Measurements from ENCODE around the gene GAL3ST3. TPM values are rescaled to one million over a fixed set of nuclear protein-coding genes. Genes with fewer than 3 reads are reported as not detected.
A peak's percentile ranks its signal among the peaks of the same experiment; 100 is the strongest.

The GAL3ST3 gene, protein sequence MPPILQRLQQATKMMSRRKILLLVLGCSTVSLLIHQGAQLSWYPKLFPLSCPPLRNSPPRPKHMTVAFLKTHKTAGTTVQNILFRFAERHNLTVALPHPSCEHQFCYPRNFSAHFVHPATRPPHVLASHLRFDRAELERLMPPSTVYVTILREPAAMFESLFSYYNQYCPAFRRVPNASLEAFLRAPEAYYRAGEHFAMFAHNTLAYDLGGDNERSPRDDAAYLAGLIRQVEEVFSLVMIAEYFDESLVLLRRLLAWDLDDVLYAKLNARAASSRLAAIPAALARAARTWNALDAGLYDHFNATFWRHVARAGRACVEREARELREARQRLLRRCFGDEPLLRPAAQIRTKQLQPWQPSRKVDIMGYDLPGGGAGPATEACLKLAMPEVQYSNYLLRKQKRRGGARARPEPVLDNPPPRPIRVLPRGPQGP
- total RNA-seq (2021; fragmentation: NEBNext Ultra II Directional; extraction: Animal tissue kit (Norgen Biotek cat#: 25700)) (21.1 and 21.4 TPM in 2 replicates), polyA plus RNA-seq (2011; rRNA removed) (21.1 and 35.0 TPM in 2 replicates), polyA minus RNA-seq (2011; rRNA and poly(A)+ RNA removed) (4.0 and 4.9 TPM in 2 replicates)
- 17.0 TPM for polyA plus RNA-seq (2011; cell fraction: cytosol; rRNA removed)
- 26.0 TPM for polyA plus RNA-seq (2011; cell fraction: nucleus; rRNA removed)
- polyA plus RNA-seq (2012, experiment 1 of 2): 10.8 to 19.1 TPM (median 17.8 TPM) in 4 replicates
- polyA plus RNA-seq (2012, experiment 2 of 2): 15.7 TPM
- polyA plus RNA-seq (2013, experiment 1 of 2): 24.0 TPM
- polyA plus RNA-seq (2013, experiment 2 of 2): 27.1 TPM
- polyA minus RNA-seq (2011; cell fraction: cytosol; rRNA and poly(A)+ RNA removed): 14.5 TPM
- 14.6 TPM for polyA minus RNA-seq (2011; cell fraction: nucleus; rRNA and poly(A)+ RNA removed)
- long read RNA-seq, experiment 1, transcript GAL3ST3-201 (3 exons, 2,133 nt): major isoform, 11 of 32 reads
- long read RNA-seq, experiment 1, partial matches to known transcripts: 1 of 32 reads
- long read RNA-seq, experiment 1, other reads (novel, unspliced or antisense): 17 of 32 reads
- long read RNA-seq, experiment 2: 0 reads

DNA sequence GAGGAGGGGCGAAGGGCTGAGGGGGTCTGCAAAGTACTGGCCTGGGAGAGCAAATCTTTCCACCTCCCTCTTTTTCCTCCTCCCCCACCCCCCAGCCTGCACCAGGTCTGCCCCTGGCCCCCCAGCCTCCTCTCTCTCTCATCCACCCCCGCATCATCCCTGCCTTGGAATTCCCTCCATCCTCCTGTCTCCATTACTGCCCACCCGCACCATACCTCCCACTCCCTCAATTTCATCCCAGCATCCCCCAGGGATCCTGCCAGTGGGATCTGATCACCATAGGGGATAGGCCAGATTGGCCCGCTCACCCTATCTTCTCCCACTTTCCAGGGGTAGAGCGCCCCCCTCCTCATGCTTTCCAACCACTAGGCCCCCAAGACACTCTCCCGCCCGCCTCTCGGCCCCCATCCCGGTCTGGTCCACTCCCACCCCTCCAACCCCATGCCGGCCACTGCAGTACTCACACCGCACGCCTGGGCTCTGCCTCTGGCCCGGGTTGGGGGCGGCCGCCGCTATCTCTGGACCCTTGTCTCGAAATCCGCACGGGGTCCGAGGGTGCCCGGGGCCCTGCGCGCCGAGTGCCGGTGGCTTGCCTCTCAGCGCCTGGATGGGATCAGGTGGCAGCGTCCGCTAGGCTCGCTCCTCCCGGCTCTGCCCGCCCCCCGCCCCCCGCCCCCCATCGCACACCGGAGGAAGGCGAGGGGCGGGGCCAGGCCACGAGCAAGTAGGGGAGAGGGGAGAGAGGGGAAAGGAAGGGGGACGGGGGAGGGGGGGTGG lies at the start of gene GAL3ST3:
GAL3ST3 (minus strand) TSS at position 615 of the 777 bp plus-strand sequence. CDS start 3,746 bp downstream, outside the sequence.
- H3K79me1 ChIP-seq (ENCODE audit: low read depth, low read length): peaks cover 19% of the 10 kb centered on the region
- peak within 1 kb of the TSS; percentile 32; the same call in 1 of the 2 replicates for H2AK5ac ChIP-seq (ENCODE audit: low read depth, low read length)
- peaks cover 0 to 35% (median 25%) of the 10 kb centered on the region in 4 experiments; a peak in 6 of 7 replicates for H3K4me1 ChIP-seq (replicated peaks in 1 of 4; ENCODE audit: control insufficient read depth in 3 of 4, insufficient read depth in 4 of 4, low read length in 3 of 4)
- H3K36me3 ChIP-seq (ENCODE audit: control insufficient read depth in 2 of 4, insufficient read depth in 4 of 4, low read length in 3 of 4): peaks cover 0 to 10% (median 1%) of the 10 kb centered on the region in 4 experiments; a peak in 2 of 8 replicates
- peak within 1 kb of the TSS; percentile 68 for H2BK120ac ChIP-seq (replicated peaks; ENCODE audit: low read depth, low read length)
- H3K56ac ChIP-seq (replicated peaks; ENCODE audit: insufficient read length, low read depth, low read length): no peak within 1 kb of the TSS
- H2AFZ ChIP-seq (ENCODE audit: low read length): peak within 1 kb of the TSS; percentile 79
- peak within 1 kb of the TSS; percentile 54 to 91 (median 64) for H3K4me3 ChIP-seq (ENCODE audit: extremely low read depth in 1 of 4, insufficient read depth in 2 of 4, low read depth in 3 of 4, low read length in 4 of 4)
- peak within 1 kb of the TSS; percentile 89 to 90 for H3K4me2 ChIP-seq (ENCODE audit: insufficient read depth in 1 of 2, low read depth in 2 of 2, low read length in 2 of 2)
- peak within 1 kb of the TSS; percentile 95 for H4K91ac ChIP-seq (replicated peaks; ENCODE audit: insufficient read length, low read length)
- H2BK5ac ChIP-seq (ENCODE audit: low read depth, low read length): peak within 1 kb of the TSS; percentile 92; the same call in 1 of the 2 replicates
- H2BK15ac ChIP-seq (ENCODE audit: low read length): peak within 1 kb of the TSS; percentile 97
- peaks cover 14% of the 10 kb centered on the region; the same call in 1 of the 2 replicates for H3K23me2 ChIP-seq (ENCODE audit: low read depth, low read length)
- H2BK20ac ChIP-seq (ENCODE audit: low read length): peak within 1 kb of the TSS; percentile 98
- H3K79me2 ChIP-seq (ENCODE audit: control insufficient read depth in 1 of 2, insufficient read depth in 2 of 2, low read length in 2 of 2): peaks cover 10 to 28% of the 10 kb centered on the region in 2 experiments
- DNase-seq (ENCODE audit: low read depth in 1 of 2, low spot score in 2 of 2): peak in 1 of 2 experiments; percentile 82
- H3K9ac ChIP-seq (replicated peaks in 1 of 4; ENCODE audit: extremely low read depth in 1 of 4, low read depth in 3 of 4, low read length in 3 of 4): peak within 1 kb of the TSS in 2 of 4 experiments; percentile 14 to 47; a peak in 4 of 7 replicates
- no peaks in the 10 kb centered on the region for H3K9me3 ChIP-seq (ENCODE audit: insufficient read depth in 2 of 2, low read depth in 1 of 2, low read length in 1 of 2)
- no peak within 1 kb of the TSS for H3K14ac ChIP-seq (ENCODE audit: insufficient read length)
- H3K23ac ChIP-seq (ENCODE audit: insufficient read length): no peak within 1 kb of the TSS
- peak within 1 kb of the TSS; percentile 80 for H3K4ac ChIP-seq (replicated peaks; ENCODE audit: insufficient read length, low read depth, low read length)
- peak within 1 kb of the TSS; percentile 48 for H4K5ac ChIP-seq (ENCODE audit: insufficient read length, low read depth, low read length)
- no peak within 1 kb of the TSS for H3K27ac ChIP-seq (ENCODE audit: low read depth, low read length)
- peaks cover 0 to 6% of the 10 kb centered on the region in 2 experiments for H4K20me1 ChIP-seq (replicated peaks in 1 of 2; ENCODE audit: control insufficient read depth in 1 of 2, insufficient read depth in 2 of 2, low read length in 2 of 2)
- 7% methylated on average over 22 of the region's 39 CpGs; no CpG with 5 or more reads in 1 of the 2 experiments for WGBS, 2 experiments (ENCODE audit: extremely low coverage in 1 of 2, insufficient coverage in 1 of 2, insufficient read length in 1 of 2, insufficient replicate concordance in 2 of 2, low coverage in 1 of 2, low lambda C conversion rate in 2 of 2, missing lambda C conversion rate in 1 of 2)
- ChIA-PET CTCF (ENCODE audit: partially characterized antibody) (interaction anchor here (0.5 to 12.0 kb wide), 5 partner anchors 17 to 177 kb away, joined by 3 to 144 read pairs (median 9); no protein-coding TSS in a partner anchor), POLR2A (ENCODE audit: partially characterized antibody) (interaction anchor here (0.6 to 13.4 kb wide), 8 partner anchors 12 to 386 kb away, joined by 3 to 150 read pairs (median 3); partner anchors contain the start of genes CCDC85B, CNIH2, PACS1 and RELA)
- FAIRE-seq: no peak
- no peaks in the 10 kb centered on the region for H3K27me3 ChIP-seq (replicated peaks in 1 of 4; ENCODE audit: control insufficient read depth in 3 of 4, extremely low read depth in 1 of 4, insufficient read depth in 3 of 4, low read length in 3 of 4)
- peak within 1 kb of the TSS; percentile 60; the same call in 1 of the 2 replicates for H2BK12ac ChIP-seq (ENCODE audit: low read depth, low read length)
- peak within 1 kb of the TSS; percentile 82 for H4K8ac ChIP-seq (ENCODE audit: extremely low read depth, insufficient read depth, low read length)
- peak within 1 kb of the TSS; percentile 95 for H3K18ac ChIP-seq (ENCODE audit: extremely low read depth, low read length)
- TF ChIP-seq TCF12 (IDR thresholded peaks at IDR 0.05; ENCODE audit: low read depth, low read length) (no peak), POU5F1 (IDR thresholded peaks at IDR 0.05; ENCODE audit: low read depth, low read length) (no peak), CTBP2 (IDR thresholded peaks at IDR 0.05; ENCODE audit: borderline replicate concordance, insufficient read depth, insufficient read length, low read length) (no peak), POLR2AphosphoS5 (IDR thresholded peaks at IDR 0.05; ENCODE audit: low read depth, low read length) (0 out of 2 replicates have a peak, but pooled peaks have one; percentile 20)

Measured in H1 (cell line).